K562 (cell line): Measurements from ENCODE around the gene SDR42E2. TPM values are rescaled to one million over a fixed set of nuclear protein-coding genes. Genes with fewer than 3 reads are reported as not detected.

Experiments
- CHD1 ChIP-seq: fragments of 200-600 bp; sonication (generic); IDR thresholded peaks from one replicate; pipeline ENCODE4 v1.6.1; 2012; ENCODE audit warnings: mild to moderate bottlenecking, moderate library complexity, low read length, inconsistent platforms
- ELF2 ChIP-seq: fragments of 250-450 bp; sonication (Bioruptor Pico); IDR thresholded peaks from 2 replicates; pipeline ENCODE4 v1.5.0; 2021; ENCODE audit warnings: mild to moderate bottlenecking
- FOXK1 ChIP-seq: sonication (generic); formaldehyde crosslinking; IDR thresholded peaks from 2 replicates; pipeline ENCODE4 v1.8.0; 2022; ENCODE audit warnings: missing genetic modification reagents, mild to moderate bottlenecking, borderline replicate concordance
- GATA2 ChIP-seq: sonication (generic); formaldehyde crosslinking; IDR thresholded peaks from 2 replicates; pipeline ENCODE4 v1.4.0; 2020; ENCODE audit warnings: mild to moderate bottlenecking, missing genetic modification reagents
- MEF2D ChIP-seq: conservative IDR thresholded peaks from 2 replicates; pipeline ENCODE4 v1.6.1; 2016; ENCODE audit warnings: low read depth, missing genetic modification characterization, missing compliant biosample characterization
- MGA ChIP-seq: fragments of 450-650 bp; IDR thresholded peaks from 2 replicates; pipeline ENCODE4 v1.6.1; 2016; ENCODE audit warnings: mild to moderate bottlenecking, moderate library complexity
- PURB ChIP-seq: sonication (generic); formaldehyde crosslinking; IDR thresholded peaks from 2 replicates; pipeline ENCODE4 v1.9.0; 2021; ENCODE audit warnings: low read depth, mild to moderate bottlenecking, missing genetic modification reagents
- RBFOX2 ChIP-seq: fragments of 200-400 bp; formaldehyde crosslinking; IDR thresholded peaks from 2 replicates; pipeline ENCODE4 v1.6.1; 2017; ENCODE audit warnings: low read depth, mild to moderate bottlenecking, low read length, moderate library complexity
- TBP ChIP-seq: optimal IDR thresholded peaks from 2 replicates; pipeline ENCODE3; 2011; ENCODE audit warnings: low read depth, low read length, improper control_type of control experiment
- ZBTB1 ChIP-seq: sonication (generic); formaldehyde crosslinking; IDR thresholded peaks from 2 replicates; pipeline ENCODE4 v1.8.1; 2023; ENCODE audit warnings: missing genetic modification reagents, low read depth, mild to moderate bottlenecking, borderline replicate concordance
- ZFP30 ChIP-seq: fragments of 250-450 bp; sonication (Bioruptor Pico); IDR thresholded peaks from 2 replicates; pipeline ENCODE4 v1.8.0; 2022; ENCODE audit warnings: moderate library complexity, mild to moderate bottlenecking, inconsistent platforms, borderline replicate concordance
- ZFP36 ChIP-seq: fragments of 150-350 bp; IDR thresholded peaks from 2 replicates; pipeline ENCODE4 v1.6.1; 2018; ENCODE audit warnings: low read length, low read depth; ENCODE audit not compliant: partially characterized antibody
- ZNF24 ChIP-seq: fragments of 450-650 bp; IDR thresholded peaks from 2 replicates; pipeline ENCODE4 v1.6.1; 2016
- polyA plus RNA-seq, 8 experiments: library from polyadenylated mRNA; depleted of rRNA in 4 of 8; stranded (reverse) in 5 of 8; unstranded in 3 of 8; fragments of >200 nt; fragmentation: Nextera tagmentation in 2 of 8; fragmentation: Illumina TruSeq in 1 of 8; extraction: Ambion mirVana in 2 of 8; extraction: Trizol in 1 of 8; gene quantifications; 2 replicates each; pipeline versions ENCODE4 v1.2.1 to v1.2.3, GENCODE V29; 2011 to 2014; ENCODE audit warnings: inconsistent platforms in 1 of 8, missing spikeins in 1 of 8
- total RNA-seq, 7 experiments: library from RNA; depleted of rRNA in 6 of 7; stranded (reverse); fragments of >200 nt in 6 of 7; fragmentation: Illumina TruSeq in 2 of 7; extraction: Trizol in 2 of 7; gene quantifications; 2 replicates each; pipeline versions ENCODE4 v1.2.1 to v1.2.3, GENCODE V29; 2011 to 2021; ENCODE audit warnings: low replicate concordance in 1 of 7
- TF ChIP-seq, protein P1 (sequence below): sonication (generic); formaldehyde crosslinking; IDR thresholded peaks from 2 replicates; pipeline ENCODE4 v1.9.0; 2022; ENCODE audit warnings: mild to moderate bottlenecking, missing genetic modification reagents
- TF ChIP-seq, protein P2 (sequence below): fragments of 250-450 bp; sonication (Bioruptor Pico); IDR thresholded peaks from 2 replicates; pipeline ENCODE4 v1.4.0; 2020; ENCODE audit warnings: borderline replicate concordance

SDR42E2 gene
- total and polyA plus RNA-seq, 9 of the 15 experiments (the other 6 are each of a cell fraction or from before 2014, with no cell fraction given), result 0.03 to 0.07 (median 0.04) TPM; not detected in 4

DNA sequence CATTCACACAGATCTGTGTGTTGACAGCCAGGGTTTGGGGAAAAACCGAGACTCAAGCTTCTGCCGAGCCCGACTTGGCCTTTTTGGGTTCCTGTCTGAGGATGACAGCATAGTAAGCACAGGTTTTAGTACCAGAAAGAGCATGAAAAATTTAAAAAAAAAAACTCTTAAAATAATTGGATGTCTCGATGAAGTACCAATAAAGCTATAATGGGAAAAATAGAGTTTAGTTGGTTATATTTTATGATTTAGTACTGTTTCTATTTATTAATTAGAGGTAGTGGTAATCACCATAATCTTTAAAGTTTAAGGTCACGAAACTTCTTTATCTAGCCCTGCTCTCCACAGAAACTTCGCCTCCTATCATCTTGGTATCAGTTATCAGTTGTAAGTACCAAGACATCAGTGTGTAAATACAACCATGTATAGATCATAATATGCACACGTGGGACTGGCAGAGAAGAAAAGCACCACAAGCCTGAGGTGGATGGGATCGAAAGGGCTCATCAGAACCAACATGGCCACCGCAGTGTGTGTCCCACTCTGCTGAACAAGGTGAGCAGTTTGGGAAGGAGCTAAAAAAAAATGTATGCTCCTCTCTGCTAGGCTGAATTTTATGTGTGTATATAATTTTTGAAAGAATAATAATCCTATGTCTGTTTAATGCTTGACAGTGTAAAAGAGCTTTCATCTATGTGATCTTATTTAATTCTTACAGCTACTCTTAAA lies 29.4 kb downstream of the SDR42E2 start (continued):
- TF ChIP-seq ELF2 (CRISPR knock-in tag) (no peak), PURB (CRISPR knock-in tag) (no peak), CHD1 (peak; percentile 79), MGA (no peak), FOXK1 (CRISPR knock-in tag) (no peak), ZFP30 (CRISPR knock-in tag) (no peak), ZFP36 (no peak), RBFOX2 (no peak), GATA2 (no peak), ZNF24 (no peak), MEF2D (tag) (no peak), TBP (peak; percentile 80), ZBTB1 (no peak)
- TF ChIP-seq, protein P1, sequence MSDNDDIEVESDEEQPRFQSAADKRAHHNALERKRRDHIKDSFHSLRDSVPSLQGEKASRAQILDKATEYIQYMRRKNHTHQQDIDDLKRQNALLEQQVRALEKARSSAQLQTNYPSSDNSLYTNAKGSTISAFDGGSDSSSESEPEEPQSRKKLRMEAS (CRISPR knock-in tag), result no peak
- TF ChIP-seq, protein P2, sequence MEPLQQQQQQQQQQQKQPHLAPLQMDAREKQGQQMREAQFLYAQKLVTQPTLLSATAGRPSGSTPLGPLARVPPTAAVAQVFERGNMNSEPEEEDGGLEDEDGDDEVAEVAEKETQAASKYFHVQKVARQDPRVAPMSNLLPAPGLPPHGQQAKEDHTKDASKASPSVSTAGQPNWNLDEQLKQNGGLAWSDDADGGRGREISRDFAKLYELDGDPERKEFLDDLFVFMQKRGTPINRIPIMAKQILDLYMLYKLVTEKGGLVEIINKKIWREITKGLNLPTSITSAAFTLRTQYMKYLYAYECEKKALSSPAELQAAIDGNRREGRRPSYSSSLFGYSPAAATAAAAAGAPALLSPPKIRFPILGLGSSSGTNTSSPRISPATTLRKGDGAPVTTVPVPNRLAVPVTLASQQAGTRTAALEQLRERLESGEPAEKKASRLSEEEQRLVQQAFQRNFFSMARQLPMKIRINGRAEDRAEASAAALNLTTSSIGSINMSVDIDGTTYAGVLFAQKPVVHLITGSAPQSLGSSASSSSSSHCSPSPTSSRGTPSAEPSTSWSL (CRISPR knock-in tag), result no peak
